ENCODE results near the gene GNAI2.

Gene GNAI2

DNA sequence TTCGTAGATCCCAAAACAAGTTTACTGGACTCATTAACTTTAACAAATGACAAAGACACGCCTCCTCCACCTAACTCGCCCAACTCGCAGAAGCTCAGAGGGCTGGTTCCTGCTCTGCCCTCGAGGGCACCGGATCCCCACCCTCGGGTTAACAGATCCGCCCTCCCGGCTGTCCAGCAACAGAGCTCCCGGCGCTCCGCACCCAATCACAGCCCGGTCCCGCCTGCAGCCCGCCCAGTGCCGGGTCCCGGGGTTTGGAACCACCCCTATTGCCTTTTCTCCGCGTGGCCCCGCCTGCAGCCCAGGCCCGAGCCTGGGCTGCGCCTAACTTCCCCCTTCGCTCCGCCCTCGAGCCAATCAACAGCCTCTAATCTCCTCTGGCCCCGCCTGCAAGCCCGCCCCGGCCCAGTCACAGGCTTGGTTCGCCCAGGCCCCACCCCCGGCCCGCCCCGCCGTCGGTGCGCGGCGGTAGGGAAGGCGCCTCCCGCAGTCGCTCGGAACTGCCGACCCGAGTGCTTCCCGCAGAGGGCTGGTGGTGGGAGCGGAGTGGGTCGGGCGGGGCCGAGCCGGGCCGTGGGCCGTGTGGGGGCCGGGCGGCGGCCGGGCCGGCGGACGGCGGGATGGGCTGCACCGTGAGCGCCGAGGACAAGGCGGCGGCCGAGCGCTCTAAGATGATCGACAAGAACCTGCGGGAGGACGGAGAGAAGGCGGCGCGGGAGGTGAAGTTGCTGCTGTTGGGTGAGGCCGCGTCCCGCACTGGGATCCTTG is at the start of gene GNAI2:
TSS of gene GNAI2 (plus strand) at position 489 of the 768 bp plus-strand sequence. CDS start at position 621, 132 bp downstream.
- DNase-seq (ENCODE audit: low spot score) = peak; percentile 97

- DNase-seq (ENCODE audit: low spot score) = no peak
Observed at GRCh38 chr3:50187750-50188149, 48.3 kb upstream of the GNAI2 start.

GRCh38 chr3:50189274-50189673 is 46.7 kb upstream of the GNAI2 start:
- peak; percentile 12 for DNase-seq (ENCODE audit: low spot score)

DNA sequence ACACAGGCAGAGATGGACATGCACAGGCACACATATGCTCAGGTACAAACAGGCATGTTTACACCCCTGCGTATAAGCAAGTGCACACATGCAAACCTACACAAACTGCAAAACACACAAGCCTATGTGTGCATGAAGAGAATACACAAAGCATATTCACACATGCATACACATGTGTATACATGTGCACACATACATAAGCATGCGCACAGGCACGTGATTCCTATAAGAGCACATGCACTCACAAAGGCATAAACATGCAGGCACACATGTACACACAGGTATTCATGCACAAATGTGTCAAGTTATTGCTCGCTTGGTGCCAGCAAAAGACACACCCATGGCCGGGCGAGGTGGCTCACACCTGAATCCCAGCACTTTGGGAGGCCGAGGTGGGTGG is 46.0 kb upstream of the GNAI2 start:
- no peak for DNase-seq (ENCODE audit: low spot score)

- DNase-seq (ENCODE audit: low spot score) = no peak
Observed at GRCh38 chr3:50190936-50191660, 44.9 kb upstream of the GNAI2 start, which contains the start of gene GNAT1. Gene GNAT1, plus strand, starts transcription at chr3:50191610. Its CDS starts 116 bp downstream, at chr3:50191726.

DNA sequence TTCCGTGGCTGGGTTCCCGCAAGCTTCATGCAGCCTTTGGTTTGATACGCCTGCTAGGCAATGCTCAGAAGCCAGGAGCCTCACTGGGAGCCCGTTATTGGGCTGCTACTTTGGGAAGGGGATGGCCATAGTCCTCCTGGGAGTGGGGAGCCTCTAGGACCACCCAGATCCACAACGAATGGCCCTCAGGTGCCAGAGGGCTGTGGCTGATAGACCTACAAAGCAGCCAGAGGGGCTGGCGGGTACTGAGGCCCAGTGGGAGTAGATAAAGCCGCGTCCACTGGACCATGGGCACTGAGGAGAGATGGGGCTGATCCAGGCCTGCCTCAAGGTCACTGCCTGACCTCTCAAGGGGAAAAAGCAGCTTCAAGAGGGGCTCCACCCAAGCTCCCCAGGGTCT is 43.9 kb upstream of the GNAI2 start:
- DNase-seq (ENCODE audit: low spot score) = no peak

- DNase-seq (ENCODE audit: low spot score) = peak; percentile 59
Observed at GRCh38 chr3:50192689-50193141, 43.3 kb upstream of the GNAI2 start.

GRCh38 chr3:50193286-50193685 is 42.7 kb upstream of the GNAI2 start:
- DNase-seq (ENCODE audit: low spot score) = no peak

GRCh38 chr3:50193746-50194127 is 42.3 kb upstream of the GNAI2 start:
- DNase-seq (ENCODE audit: low spot score) = no peak

- DNase-seq (ENCODE audit: low spot score) = peak; percentile 17
Observed at GRCh38 chr3:50194128-50194902, 41.7 kb upstream of the GNAI2 start.

GRCh38 chr3:50194903-50195500 is 41.0 kb upstream of the GNAI2 start:
- no peak for DNase-seq (ENCODE audit: low spot score)

GRCh38 chr3:50195501-50196252 is 40.3 kb upstream of the GNAI2 start:
- DNase-seq (ENCODE audit: low spot score) = no peak

GRCh38 chr3:50196253-50196801 is 39.7 kb upstream of the GNAI2 start:
- no peak for DNase-seq (ENCODE audit: low spot score)

DNA sequence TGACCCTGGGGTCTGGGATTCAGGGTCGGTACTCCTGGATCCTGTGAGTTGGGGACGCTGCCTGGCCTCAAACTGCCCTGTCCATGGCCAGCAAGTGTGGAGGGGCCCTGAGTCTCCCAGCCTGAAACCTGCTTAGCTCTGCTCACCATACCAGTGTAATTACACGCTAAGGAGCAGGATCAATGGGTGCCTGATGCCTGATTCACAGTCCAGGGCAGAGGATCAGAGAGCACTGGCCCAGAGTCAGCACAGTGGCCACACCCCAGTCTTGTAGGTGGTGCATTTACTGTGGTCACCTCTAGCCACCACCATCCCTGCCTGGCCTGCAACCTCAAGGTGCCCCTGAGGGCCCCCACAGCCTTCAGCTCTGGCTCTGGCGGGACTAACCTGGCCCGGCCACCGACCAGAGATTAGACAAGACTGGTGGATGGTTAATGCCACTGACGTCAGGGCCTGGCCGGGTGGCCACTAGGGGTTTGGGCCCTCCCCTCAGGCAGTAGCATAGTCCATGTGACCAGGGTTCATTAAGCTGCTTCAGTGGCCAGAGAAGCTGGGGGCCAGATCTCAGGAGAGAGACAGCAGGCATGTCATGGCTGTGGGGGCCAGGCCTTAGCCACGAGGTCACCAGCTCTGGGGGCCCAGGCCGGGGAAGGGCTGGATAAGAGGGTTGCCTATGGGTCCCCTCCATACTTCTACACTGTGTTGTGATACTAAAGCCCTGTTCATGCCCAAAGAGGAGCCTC is 34.3 kb upstream of the GNAI2 start:
- DNase-seq (ENCODE audit: low spot score) = no peak

DNA sequence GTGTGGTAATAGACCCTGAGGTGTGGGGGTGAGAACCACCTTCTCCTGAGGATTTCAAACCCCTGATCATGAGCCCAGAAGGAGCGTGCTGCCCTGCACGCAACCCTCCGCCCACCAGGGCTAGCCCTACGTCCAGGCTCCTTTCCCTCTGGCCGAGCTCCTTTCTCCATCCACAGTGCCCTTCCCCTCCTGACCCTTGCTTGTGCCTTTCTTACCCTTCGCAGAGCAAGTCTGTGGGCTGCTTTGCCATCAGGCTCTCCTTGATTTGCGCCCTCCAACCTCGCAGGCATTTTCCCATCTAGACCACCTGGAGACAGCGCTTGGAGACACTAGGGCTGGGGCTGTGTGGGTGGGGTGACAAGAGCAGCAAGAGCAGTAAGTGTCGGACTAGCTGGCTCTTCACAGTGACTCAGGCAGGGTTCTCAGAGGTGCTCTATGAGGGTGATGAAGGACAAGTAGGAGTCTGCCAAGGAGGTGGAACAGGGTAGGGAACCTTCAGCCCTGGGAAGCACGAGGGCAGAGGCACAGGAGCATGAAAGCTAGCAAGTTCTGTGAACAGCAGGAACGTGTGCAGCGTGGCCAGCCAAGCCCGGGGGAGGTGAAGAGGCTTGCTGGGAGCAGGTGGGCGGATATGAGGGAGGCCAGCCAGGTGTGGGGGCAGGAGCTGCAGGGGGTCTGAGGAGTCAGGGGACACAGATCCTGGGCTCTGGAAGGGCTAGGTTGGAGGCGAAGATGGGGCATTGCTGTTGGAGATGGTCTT is 33.5 kb upstream of the GNAI2 start:
- DNase-seq (ENCODE audit: low spot score) = no peak

- no peak for DNase-seq (ENCODE audit: low spot score)
Observed at GRCh38 chr3:50203113-50203808, 32.7 kb upstream of the GNAI2 start.

GRCh38 chr3:50203809-50204803 is 31.9 kb upstream of the GNAI2 start:
- DNase-seq (ENCODE audit: low spot score) = no peak

Measured in hematopoietic multipotent progenitor cell treated with erythropoietin and hydrocortisone succinate and interleukin-3 and kit ligand, for 17 days (in vitro differentiated cells).